Measurements from ENCODE around the gene MRTFA.

- TF ChIP-seq CTCF (IDR thresholded peaks at IDR 0.05) (no peak), POLR2A (IDR thresholded peaks at IDR 0.05) (no peak)
Observed at GRCh38 chr22:40533712-40534378, 102.7 kb downstream of the MRTFA start.
